GM19468 (cell line): Measurements from ENCODE around the gene FAM120B.
"Not testable (repeated sequence)": the region's sequence is repeated elsewhere in the genome, so short reads cannot be mapped to it uniquely, and the experiment has no call there.

ENCODE experiments used
- ATAC-seq: cut with Tn5 transposase; IDR thresholded peaks from one replicate; pipeline ENCODE4 v1.9.1; 2021; ENCODE audit warnings: mild to moderate bottlenecking, moderate library complexity, moderate number of reproducible peaks; ENCODE audit not compliant: unreplicated experiment; ENCODE audit errors: extremely low read depth

Gene FAM120B

GRCh38 chr6:170347975-170348374, 41.4 kb downstream of the FAM120B start:
- no peak for ATAC-seq

GRCh38 chr6:170351456-170351855, 44.9 kb downstream of the FAM120B start:
- not testable (repeated sequence) for ATAC-seq

- ATAC-seq: not testable (repeated sequence)
Observed at GRCh38 chr6:170355190-170355589, 48.6 kb downstream of the FAM120B start.

GRCh38 chr6:170355661-170356060, 49.1 kb downstream of the FAM120B start:
- ATAC-seq: peak; percentile 61

- no peak for ATAC-seq
Observed at GRCh38 chr6:170357812-170358211, 51.3 kb downstream of the FAM120B start.

GRCh38 chr6:170358496-170358895, 51.9 kb downstream of the FAM120B start:
- ATAC-seq: no peak

- no peak for ATAC-seq
Observed at GRCh38 chr6:170360476-170360875, 53.9 kb downstream of the FAM120B start.

GRCh38 chr6:170361335-170361734, 54.8 kb downstream of the FAM120B start:
- no peak for ATAC-seq

- ATAC-seq: no peak
Observed at GRCh38 chr6:170362121-170362520, 55.6 kb downstream of the FAM120B start.

GRCh38 chr6:170363255-170363654, 56.7 kb downstream of the FAM120B start:
- ATAC-seq: no peak

GRCh38 chr6:170365121-170365520, 58.6 kb downstream of the FAM120B start:
- no peak for ATAC-seq

GRCh38 chr6:170365593-170365992, 59.0 kb downstream of the FAM120B start:
- no peak for ATAC-seq

GRCh38 chr6:170366248-170366960, 59.8 kb downstream of the FAM120B start:
- no peak for ATAC-seq

GRCh38 chr6:170367241-170367640, 60.7 kb downstream of the FAM120B start:
- no peak for ATAC-seq

GRCh38 chr6:170368544-170368943, 62.0 kb downstream of the FAM120B start:
- no peak for ATAC-seq

GRCh38 chr6:170369403-170369802, 62.8 kb downstream of the FAM120B start:
- no peak for ATAC-seq

- ATAC-seq: no peak
Observed at GRCh38 chr6:170370416-170370815, 63.9 kb downstream of the FAM120B start.

GRCh38 chr6:170371080-170371479, 64.5 kb downstream of the FAM120B start:
- ATAC-seq: no peak

- no peak for ATAC-seq
Observed at GRCh38 chr6:170371588-170371987, 65.0 kb downstream of the FAM120B start.

- no peak for ATAC-seq
Observed at GRCh38 chr6:170372380-170373325, 66.1 kb downstream of the FAM120B start.
